IMR-90 (cell line): ENCODE data around the gene BCL2L11. TPM values are rescaled to one million over a fixed set of nuclear protein-coding genes. Genes with fewer than 3 reads are reported as not detected.

Source experiments
- ATAC-seq: fragments of 200-7000 bp; cut with Tn5 transposase; 2 replicates; pipeline ENCODE4 v1.9.1; 2020; ENCODE audit warnings: low read depth, mild to moderate bottlenecking, moderate library complexity
- BruUV-seq: library from RNA; stranded (reverse); fragments of 400-500 nt; replicated peaks from 2 replicates; lab custom pipeline; 2021; lab: Mats Ljungman, UMichigan
- CTCF ChIA-PET: fragments of 300-600 bp; formaldehyde crosslinking; extraction: SDS; loops from one replicate; lab custom pipeline; 2021; ENCODE audit warnings: antibody characterized with exemption; lab: Yijun Ruan, JAX
- POLR2A ChIA-PET: fragments of 300-600 bp; sonication (Branson Sonifier 250); formaldehyde crosslinking; loops from one replicate; lab custom pipeline; 2022; ENCODE audit warnings: antibody characterized with exemption; ENCODE audit not compliant: unreplicated experiment; lab: Charles Lee
- DNase-seq: peaks from one replicate; pipeline ENCODE4 v3.0.0; 2013
- H2AFZ ChIP-seq: replicated peaks from 2 replicates; pipeline ENCODE3; 2013; ENCODE audit warnings: low read length, mild to moderate bottlenecking; ENCODE audit not compliant: poor library complexity
- H2AK5ac ChIP-seq: 2 replicates; pipeline ENCODE4 v1.6.1; 2013; ENCODE audit warnings: low read depth, low read length, inconsistent platforms
- H2AK9ac ChIP-seq: replicated peaks from 2 replicates; pipeline ENCODE3; 2013; ENCODE audit warnings: mild to moderate bottlenecking, low read depth, low read length, moderate library complexity; ENCODE audit not compliant: poor library complexity
- H2BK120ac ChIP-seq: 2 replicates; pipeline ENCODE4 v1.6.1; 2013; ENCODE audit warnings: low read depth, low read length, inconsistent platforms
- H2BK15ac ChIP-seq: 3 replicates; pipeline ENCODE4 v1.6.1; 2013; ENCODE audit warnings: low read depth, low read length, inconsistent platforms
- H2BK20ac ChIP-seq: 2 replicates; pipeline ENCODE4 v1.6.1; 2013; ENCODE audit warnings: low read depth, mild to moderate bottlenecking, inconsistent platforms, low read length, moderate library complexity
- H2BK5ac ChIP-seq: 2 replicates; pipeline ENCODE4 v1.6.1; 2013; ENCODE audit warnings: mild to moderate bottlenecking, low read depth, low read length, inconsistent platforms; ENCODE audit not compliant: poor library complexity, severe bottlenecking
- H3K14ac ChIP-seq: replicated peaks from 2 replicates; pipeline ENCODE4 v1.6.1; 2013; ENCODE audit warnings: low read depth, low read length, inconsistent platforms
- H3K18ac ChIP-seq: 2 replicates; pipeline ENCODE4 v1.6.1; 2013; ENCODE audit warnings: low read depth, low read length, control low read depth
- H3K23ac ChIP-seq: 2 replicates; pipeline ENCODE4 v1.6.1; 2013; ENCODE audit warnings: low read depth, low read length, inconsistent platforms
- H3K27ac ChIP-seq: 2 replicates; pipeline ENCODE4 v1.5.1; 2013; ENCODE audit warnings: mild to moderate bottlenecking, control low read depth, low read length; ENCODE audit not compliant: insufficient read depth
- H3K27me3 ChIP-seq: 2 replicates; pipeline ENCODE4 v1.6.1; 2013; ENCODE audit warnings: low read length; ENCODE audit not compliant: control insufficient read depth, insufficient read depth
- H3K36me3 ChIP-seq: 2 replicates; pipeline ENCODE4 v1.6.1; 2013; ENCODE audit warnings: low read length, mixed read lengths; ENCODE audit not compliant: control insufficient read depth, insufficient read depth
- H3K4ac ChIP-seq: 2 replicates; pipeline ENCODE4 v1.6.1; 2013; ENCODE audit warnings: low read depth, low read length, inconsistent platforms
- H3K4me1 ChIP-seq: 2 replicates; pipeline ENCODE4 v1.6.1; 2013; ENCODE audit warnings: low read length, mixed read lengths; ENCODE audit not compliant: control insufficient read depth, insufficient read depth
- H3K4me2 ChIP-seq: 2 replicates; pipeline ENCODE4 v1.6.1; 2013; ENCODE audit warnings: low read depth, mild to moderate bottlenecking, control low read depth, low read length, moderate library complexity
- H3K4me3 ChIP-seq: 2 replicates; pipeline ENCODE4 v1.5.1; 2013; ENCODE audit warnings: low read depth, mild to moderate bottlenecking, control low read depth, low read length, moderate library complexity; ENCODE audit not compliant: insufficient read depth
- H3K56ac ChIP-seq: 2 replicates; pipeline ENCODE4 v1.6.1; 2013; ENCODE audit warnings: low read length, inconsistent platforms; ENCODE audit not compliant: insufficient read depth; ENCODE audit errors: extremely low read depth
- H3K79me1 ChIP-seq, 2 experiments: 2 replicates each; pipeline ENCODE4 v1.6.1; 2013; ENCODE audit warnings: low read length in 2 of 2, inconsistent platforms in 1 of 2, low read depth in 1 of 2
- H3K9ac ChIP-seq: 2 replicates; pipeline ENCODE4 v1.6.1; 2013; ENCODE audit warnings: low read depth, low read length, control low read depth
- H3K9me1 ChIP-seq: 2 replicates; pipeline ENCODE4 v1.6.1; 2013; ENCODE audit warnings: low read length, inconsistent platforms; ENCODE audit not compliant: insufficient read depth
- H3K9me3 ChIP-seq: 2 replicates; pipeline ENCODE4 v1.6.1; 2013; ENCODE audit warnings: low read length; ENCODE audit not compliant: control insufficient read depth, insufficient read depth
- H4K20me1 ChIP-seq: 2 replicates; pipeline ENCODE4 v1.6.1; 2013; ENCODE audit warnings: low read length, inconsistent platforms; ENCODE audit not compliant: insufficient read depth
- H4K5ac ChIP-seq: 2 replicates; pipeline ENCODE4 v1.6.1; 2013; ENCODE audit warnings: mild to moderate bottlenecking, low read depth, low read length, control low read depth
- H4K8ac ChIP-seq, 2 experiments: 2 replicates each; pipeline ENCODE4 v1.6.1; 2013; ENCODE audit warnings: low read depth in 2 of 2, low read length in 2 of 2, control low read depth in 1 of 2, inconsistent platforms in 1 of 2
- H4K91ac ChIP-seq: 2 replicates; pipeline ENCODE4 v1.6.1; 2013; ENCODE audit warnings: low read depth, low read length, inconsistent platforms; ENCODE audit not compliant: insufficient read depth
- CHD1 ChIP-seq: IDR thresholded peaks from 2 replicates; pipeline ENCODE4 v1.6.1; 2012; ENCODE audit warnings: low read depth, low read length, improper control_type of control experiment
- POLR2A ChIP-seq: IDR thresholded peaks from 2 replicates; pipeline ENCODE4 v1.6.1; 2012; ENCODE audit warnings: mild to moderate bottlenecking, low read depth, low read length
- RFX5 ChIP-seq: IDR thresholded peaks from 2 replicates; pipeline ENCODE4 v1.8.0; 2012; ENCODE audit warnings: low read depth, mild to moderate bottlenecking, low read length, moderate library complexity
- SMC3 ChIP-seq: fragments of 150-350 bp; IDR thresholded peaks from 2 replicates; pipeline ENCODE4 v1.6.1; 2016; ENCODE audit warnings: low read depth, mild to moderate bottlenecking, antibody characterized with exemption, low read length, moderate library complexity
- WGBS, 2 experiments: methylation state at CpG; one replicate each; pipeline versions ENCODE4 v1.1.5 to v1.1.7; 2013; ENCODE audit warnings: missing lambda C conversion rate in 2 of 2; ENCODE audit not compliant: insufficient read length in 1 of 2; ENCODE audit errors: extremely low coverage in 2 of 2; 5-methylcytosine and 5-hydroxymethylcytosine counted together
- dilution Hi-C: fragments of 300-500 bp; cut with HindIII; formaldehyde crosslinking; loops from one replicate; pipeline ENCODE4 v1.14.3; 2018; ENCODE audit warnings: low sequenced_read_pairs; ENCODE audit not compliant: unreplicated experiment
- in situ Hi-C: fragments of 300-500 bp; cut with MboI; formaldehyde crosslinking; loops from 3 replicates; pipeline ENCODE4 v1.14.3; 2019; ENCODE audit warnings: low sequenced_read_pairs, inconsistent platforms, mixed read lengths
- intact Hi-C: fragments of 100-400 bp; cut with micrococcal nuclease; formaldehyde crosslinking; loops from 2 replicates; pipeline ENCODE4 v1.10.0; 2022
- polyA plus RNA-seq, 3 experiments: library from polyadenylated mRNA; depleted of rRNA; stranded (reverse); fragments of >200 nt; gene quantifications; 2 replicates each; pipeline ENCODE4 v1.2.3, GENCODE V29; 2012; ENCODE audit warnings: low replicate concordance in 1 of 3
- total RNA-seq: library from RNA; depleted of rRNA; stranded (reverse); fragments of >200 nt; gene quantifications from 2 replicates; pipeline ENCODE4 v1.2.3, GENCODE V29; 2012
- TF ChIP-seq, protein P1 (sequence below): conservative IDR thresholded peaks from 2 replicates; pipeline ENCODE4 v1.5.1; 2012; ENCODE audit warnings: mild to moderate bottlenecking, low read depth, low read length, improper control_type of control experiment

BCL2L11 gene
- total and polyA plus RNA-seq, 2 of the 4 experiments (the other 2 are of a cell fraction) = 1.1 to 1.7 TPM

DNA sequence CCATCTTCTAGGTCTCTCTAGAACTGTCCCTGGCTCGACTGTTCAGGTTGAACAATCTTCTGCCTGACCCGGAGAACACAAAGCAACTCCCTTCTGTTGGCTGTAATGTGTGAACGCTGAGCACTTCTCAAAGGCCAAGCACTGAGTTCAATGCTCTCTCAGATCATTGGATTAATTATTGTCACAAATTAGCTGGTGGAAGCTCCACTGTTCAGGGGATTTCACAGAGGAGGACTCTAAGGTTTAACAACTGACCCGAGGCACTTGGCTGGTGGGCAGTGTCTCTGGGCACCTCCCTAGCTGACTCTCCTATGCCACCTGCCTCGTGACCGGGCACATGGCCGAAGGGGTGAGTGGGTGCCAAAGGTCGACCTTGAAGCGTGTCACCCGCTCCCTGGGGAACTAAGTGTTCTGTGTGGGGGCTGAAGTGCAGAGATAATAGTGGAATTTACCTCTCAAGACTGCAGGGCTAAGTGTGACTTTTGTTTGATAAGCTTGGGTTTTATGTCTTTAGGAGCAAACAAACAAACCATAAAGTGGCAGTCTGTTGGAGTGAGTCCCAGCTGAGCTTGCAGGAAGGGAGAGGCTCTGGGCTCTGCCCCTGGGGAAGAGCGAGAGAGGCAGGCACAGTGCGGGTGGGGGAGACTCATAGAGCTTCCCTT is 64.8 kb downstream of the BCL2L11 start:
- Histone ChIP-seq H2AK5ac (no peak overlapping the region), H3K9ac (no peak overlapping the region), H3K14ac (no peak overlapping the region), H2BK15ac (no peak overlapping the region; the same call in 2 of the 3 replicates), H2BK120ac (no peak overlapping the region), H4K91ac (no peak overlapping the region), H3K9me3 (no peaks in the 10 kb centered on the region), H3K27me3 (peaks cover 28% of the 10 kb centered on the region), H3K4me3 (no peak overlapping the region), H3K4ac (no peak overlapping the region), H3K4me1 (no peaks in the 10 kb centered on the region), H3K27ac (no peak overlapping the region), H3K4me2 (no peak overlapping the region), H3K18ac (no peak overlapping the region), H3K79me1 (no peaks in the 10 kb centered on the region), H3K56ac (no peak overlapping the region), H2AFZ (no peak overlapping the region), H2BK5ac (no peak overlapping the region), H2BK20ac (no peak overlapping the region), H3K23ac (no peak overlapping the region), H4K20me1 (no peaks in the 10 kb centered on the region), H4K8ac (no peak overlapping the region), H3K9me1 (no peaks in the 10 kb centered on the region), H3K36me3 (no peaks in the 10 kb centered on the region), H2AK9ac (no peak overlapping the region), H4K5ac (no peak overlapping the region)
- CTCF ChIA-PET = no interaction called here
- WGBS, 2 experiments = 72% methylated on average over 4 of the region's 12 CpGs; no CpG with 5 or more reads in 1 of the 2 experiments
- in situ Hi-C loops (no loop called here), intact Hi-C loops (no loop called here), dilution Hi-C loops (no loop called here)
- no peak for ATAC-seq
- no peak for DNase-seq
- no peak for TF ChIP-seq SMC3
- TF ChIP-seq, protein P1, sequence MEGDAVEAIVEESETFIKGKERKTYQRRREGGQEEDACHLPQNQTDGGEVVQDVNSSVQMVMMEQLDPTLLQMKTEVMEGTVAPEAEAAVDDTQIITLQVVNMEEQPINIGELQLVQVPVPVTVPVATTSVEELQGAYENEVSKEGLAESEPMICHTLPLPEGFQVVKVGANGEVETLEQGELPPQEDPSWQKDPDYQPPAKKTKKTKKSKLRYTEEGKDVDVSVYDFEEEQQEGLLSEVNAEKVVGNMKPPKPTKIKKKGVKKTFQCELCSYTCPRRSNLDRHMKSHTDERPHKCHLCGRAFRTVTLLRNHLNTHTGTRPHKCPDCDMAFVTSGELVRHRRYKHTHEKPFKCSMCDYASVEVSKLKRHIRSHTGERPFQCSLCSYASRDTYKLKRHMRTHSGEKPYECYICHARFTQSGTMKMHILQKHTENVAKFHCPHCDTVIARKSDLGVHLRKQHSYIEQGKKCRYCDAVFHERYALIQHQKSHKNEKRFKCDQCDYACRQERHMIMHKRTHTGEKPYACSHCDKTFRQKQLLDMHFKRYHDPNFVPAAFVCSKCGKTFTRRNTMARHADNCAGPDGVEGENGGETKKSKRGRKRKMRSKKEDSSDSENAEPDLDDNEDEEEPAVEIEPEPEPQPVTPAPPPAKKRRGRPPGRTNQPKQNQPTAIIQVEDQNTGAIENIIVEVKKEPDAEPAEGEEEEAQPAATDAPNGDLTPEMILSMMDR = no peak
- no peak for TF ChIP-seq RFX5
- TF ChIP-seq CHD1 = no peak
- TF ChIP-seq POLR2A = no peak
- BruUV-seq = no TSS peak
- POLR2A ChIA-PET = no interaction called here
